Nucleus accumbens (tissue), 56 donors: ENCODE data around the gene BMPER.

ENCODE experiments used
- DNase-seq, 56 donors: peaks; one replicate each; lab custom pipeline; 2025; lab: John Stamatoyannopoulos, UW

The BMPER gene

DNA sequence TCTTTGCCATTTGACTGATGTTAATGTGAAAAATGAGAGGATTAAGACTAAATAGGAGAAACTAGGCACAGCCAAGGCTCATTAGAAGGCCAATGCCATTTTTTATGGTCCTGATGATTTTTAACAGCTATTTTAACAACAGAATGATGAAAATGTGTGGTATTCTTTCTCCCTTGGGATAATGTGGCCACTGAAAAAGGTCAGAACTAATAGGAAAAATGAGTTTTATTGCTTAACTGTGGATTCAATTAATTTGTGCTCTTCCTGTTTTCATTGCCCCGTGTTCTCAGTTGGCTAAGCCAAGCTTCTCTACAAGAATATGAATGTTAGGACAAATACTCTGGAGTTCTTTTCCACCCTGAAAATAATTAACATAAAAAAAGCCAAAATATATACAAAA is 56.6 kb downstream of the BMPER start:
- no peak for DNase-seq

DNA sequence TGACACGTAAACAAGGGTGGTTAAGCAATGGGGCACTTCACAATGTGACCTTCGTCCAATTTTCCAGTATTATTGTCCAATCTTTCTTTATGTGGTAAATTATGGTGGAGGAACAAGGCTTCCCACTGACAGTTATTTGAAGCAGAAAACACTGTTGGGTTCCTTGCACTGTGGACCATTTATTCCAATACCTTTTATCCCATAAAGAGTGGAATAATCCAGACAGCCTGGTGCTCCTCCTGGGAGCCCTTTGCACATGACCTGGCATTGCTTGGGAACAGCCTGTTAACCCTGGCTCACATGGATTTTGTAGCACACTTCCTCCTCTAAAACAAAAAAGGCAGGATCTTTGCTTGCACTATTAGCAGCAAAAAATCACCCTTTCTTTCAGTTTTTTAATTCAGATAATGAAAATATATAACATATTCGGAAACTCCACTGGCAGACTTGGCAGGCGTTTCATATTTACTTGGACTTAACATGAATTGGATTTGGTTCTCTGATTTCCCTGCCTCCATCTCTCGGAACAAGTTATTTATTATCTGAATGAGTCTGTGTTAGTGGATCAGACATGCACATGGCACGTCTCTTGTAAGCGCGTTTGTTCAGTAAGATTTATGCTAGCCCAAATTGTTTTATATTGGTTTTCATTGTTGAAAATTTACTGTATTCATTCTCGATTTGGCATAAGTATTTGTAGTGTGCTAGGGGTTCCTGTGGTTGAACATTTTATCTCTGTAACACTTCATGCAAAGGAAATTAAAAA is 59.3 kb downstream of the BMPER start:
- no peak for DNase-seq

DNA sequence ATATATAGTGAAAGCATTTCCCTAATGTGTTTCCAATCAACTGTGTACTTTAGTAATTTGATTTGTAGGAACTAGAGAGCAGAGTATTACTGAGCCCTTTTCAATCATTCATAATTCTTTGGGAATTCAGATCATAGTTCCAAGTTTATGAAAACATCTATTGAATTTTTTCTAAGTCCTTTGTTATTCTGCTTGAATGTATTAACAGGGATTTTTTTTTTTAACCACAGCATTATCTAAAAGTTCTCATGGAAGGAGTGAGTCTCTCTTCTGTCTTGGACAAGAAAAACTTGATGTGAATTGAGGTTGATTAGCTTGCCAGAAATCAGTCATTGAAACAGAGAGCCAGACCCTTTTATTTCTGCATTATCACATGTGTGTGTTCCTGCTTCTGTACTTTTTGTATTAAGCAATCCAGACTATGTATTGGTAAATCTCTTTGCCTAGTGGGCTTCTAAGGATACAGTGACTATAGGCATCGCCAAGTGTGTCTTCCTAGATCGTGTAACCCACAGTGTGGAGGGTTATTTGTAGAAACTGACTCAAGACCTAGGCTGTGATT is 59.9 kb downstream of the BMPER start:
- no peak for DNase-seq

DNA sequence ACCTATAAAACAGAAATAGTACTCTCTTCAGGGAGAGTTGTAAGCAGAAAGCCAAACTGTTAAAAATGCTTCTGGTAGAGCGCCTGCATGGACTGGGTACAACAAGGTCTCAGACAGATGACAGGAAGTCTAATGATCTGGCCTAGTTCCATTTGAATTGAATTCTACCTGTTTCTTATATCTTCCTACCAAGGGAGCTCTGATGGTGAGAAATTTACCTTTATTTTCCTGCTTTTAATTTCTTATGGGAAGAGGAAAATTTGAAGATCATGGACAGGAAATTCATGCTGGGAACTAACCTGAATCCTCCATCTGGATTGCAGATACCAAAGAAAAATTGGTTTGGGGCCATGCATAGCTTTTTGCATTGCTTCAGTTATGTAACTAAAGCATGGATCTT is 63.3 kb downstream of the BMPER start:
- no peak for DNase-seq

DNA sequence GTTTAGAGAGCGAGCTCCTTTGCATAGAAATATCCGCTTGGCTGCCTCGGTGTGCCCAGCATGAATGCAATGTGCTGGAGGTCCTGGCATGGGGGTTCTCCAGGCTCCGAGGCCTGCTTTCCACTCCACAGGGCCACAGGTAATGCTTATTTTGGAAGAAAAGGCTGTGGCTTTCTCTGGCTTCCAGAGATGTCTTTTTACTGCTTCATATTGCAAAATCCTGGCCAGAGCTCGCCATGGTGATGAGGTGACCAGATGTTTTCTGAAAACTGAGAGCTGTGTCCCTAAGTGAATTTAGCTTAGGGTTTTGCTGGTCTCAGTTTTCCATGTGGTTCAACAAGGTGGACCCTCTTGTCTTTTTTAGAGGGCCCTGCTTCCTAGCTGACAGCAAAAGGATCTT is 65.2 kb downstream of the BMPER start:
- DNase-seq = no peak

DNA sequence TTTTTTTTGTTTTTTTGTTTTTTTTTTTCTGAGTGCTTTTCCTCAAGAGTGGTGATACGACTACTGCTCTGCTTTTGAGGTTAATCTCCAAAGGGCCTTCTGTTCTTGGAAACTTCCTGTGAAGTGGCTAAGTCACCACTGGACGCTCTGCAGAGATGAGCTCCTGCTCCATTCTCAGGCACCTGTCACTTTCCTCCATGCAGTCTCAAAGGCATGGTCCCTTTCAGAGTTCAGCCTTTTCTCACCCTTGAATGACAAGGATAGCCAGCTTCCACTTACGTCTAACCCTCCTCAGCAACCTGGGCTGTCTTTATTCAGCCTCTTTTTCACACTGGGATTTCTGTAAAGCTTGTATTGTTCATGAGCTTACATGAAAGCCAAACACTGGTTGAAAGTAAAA is 65.8 kb downstream of the BMPER start:
- DNase-seq = no peak

DNA sequence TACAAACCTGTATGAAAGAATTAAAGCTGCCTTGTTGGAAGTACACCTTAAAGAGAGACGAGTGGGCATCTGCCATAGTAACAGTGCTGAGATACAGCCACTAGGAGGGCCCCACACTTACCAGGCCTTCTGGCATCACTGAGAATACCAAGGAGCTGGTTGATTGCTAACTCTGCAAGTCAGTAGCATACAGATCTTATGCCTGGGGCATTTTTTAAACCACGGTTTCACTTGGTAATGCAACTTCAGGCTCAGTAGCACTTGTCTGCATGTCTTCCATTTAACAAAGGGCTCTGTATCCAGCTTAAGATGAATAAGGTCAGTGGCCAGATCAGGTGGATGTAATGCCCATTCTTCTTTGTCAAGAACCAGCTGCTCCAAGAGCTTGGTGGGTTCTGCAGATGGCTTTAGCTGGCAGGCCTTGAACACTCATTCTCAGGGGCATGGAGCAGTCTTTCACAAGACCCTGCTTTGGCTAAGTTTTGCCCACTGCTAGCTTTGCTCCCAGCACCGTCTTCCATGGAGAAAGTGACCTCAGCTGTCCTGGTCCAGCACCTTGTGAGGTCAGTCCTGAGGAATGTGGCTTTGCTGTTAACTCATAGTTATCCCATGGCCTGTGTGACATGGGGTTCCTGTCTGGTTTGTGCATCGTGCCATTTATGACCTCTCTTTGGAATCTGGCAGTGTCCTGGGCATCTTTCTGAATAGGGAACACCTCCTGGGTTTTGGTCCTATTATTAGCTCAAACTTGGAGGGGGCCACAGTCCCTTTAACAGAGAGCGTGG is 68.1 kb downstream of the BMPER start:
- DNase-seq = no peak

DNA sequence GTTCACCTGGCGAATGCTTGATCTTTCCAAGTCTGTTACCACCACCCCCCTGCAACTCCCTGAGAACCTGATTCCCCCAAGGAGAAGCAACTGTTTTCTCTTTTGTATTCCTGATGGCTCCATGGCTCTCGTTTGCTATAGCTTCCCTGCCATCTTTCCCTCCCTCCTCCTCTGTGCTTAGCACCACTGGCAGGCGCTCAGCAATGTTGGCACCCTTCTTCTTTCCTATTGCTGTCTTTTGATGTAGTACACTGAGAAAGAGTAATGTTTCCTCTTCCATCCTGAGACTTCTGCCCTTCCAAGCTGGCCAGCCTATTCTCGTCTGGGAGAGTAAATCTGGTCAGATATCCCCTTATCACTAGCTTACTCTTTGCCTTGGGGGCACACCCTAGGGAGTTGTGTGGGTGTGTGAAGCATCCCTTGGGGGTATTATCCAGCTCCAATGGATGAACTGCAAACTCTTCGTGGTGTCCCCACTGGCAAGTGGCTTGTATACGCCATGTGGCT is 74.0 kb downstream of the BMPER start:
- no peak for DNase-seq

DNA sequence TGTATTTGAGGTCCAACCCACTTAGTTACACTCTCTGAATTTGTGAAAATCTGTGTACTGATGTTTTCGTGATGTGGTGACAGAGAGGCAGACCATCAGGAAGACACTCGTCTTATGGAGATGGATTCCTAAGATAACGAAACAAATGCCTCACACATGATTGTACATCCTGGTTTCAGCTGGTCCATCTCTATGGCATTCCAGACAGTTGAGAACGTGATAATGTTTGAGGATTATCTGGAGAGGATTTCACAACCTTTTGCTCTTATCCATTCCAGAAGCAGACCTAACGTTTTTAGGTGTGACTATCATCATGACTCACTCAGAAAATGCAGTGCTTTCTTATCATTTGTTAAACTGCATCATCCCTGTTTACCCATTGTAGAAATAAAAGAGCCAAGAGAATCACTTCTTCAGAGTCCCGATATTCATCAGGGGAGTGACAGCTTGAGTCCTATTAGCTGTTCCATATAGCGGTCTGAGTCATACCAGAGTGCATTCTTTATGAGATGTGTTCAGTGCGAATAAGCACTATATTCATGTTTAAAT is 74.5 kb downstream of the BMPER start:
- DNase-seq = no peak

DNA sequence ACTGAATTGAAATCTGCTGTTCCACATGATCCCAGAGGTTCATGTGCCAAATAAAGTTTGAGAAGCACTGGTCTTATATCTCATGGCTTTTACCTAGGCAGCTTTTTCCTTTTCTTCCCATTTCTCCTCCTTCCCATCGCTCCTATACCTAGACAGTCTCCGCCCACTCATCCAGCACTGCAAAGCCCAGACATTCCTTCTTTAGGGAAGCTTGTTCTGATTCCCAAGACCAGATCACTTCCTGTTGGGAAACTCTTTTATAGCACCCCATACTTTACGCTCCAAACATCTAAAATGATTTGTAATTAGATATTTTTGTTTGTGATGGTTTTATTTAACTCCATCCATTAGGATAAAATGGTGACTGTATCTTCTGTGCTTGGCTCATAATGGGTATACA is 75.9 kb downstream of the BMPER start:
- DNase-seq = no peak

DNA sequence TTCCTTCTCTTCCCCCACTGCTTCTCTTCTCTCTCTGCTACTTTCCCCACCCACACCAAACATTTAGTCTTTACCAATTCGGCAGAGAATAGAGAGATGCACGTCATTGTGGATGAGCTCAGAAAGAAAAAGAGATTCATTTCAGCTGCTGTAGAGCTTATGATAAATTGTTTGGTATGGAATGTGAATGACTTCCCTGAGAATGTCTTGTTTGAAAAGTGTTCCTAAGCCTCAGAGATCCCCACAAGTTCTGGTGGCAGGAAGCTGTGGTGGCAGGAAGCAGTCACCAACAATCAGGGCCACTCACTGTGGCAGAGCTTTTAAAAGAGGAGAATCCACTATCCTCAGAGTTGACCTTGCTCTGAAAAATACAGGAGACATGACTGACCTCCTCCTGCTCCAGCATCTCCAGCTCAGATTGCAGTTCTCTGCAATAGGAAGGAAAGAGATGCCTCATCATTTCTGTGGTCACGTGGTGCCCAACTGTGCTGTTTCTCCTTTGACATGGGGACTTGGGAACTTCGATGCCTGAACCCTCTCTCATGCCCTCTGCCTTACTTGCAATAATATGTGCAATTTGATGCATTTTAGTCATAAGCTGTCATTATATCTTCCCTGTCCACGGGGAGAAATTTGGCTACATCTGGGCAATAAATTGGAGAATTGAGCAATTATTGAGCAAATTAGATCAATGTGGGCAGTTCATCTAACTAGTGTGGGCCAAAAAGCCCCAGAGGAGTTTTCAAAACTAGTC is 76.5 kb downstream of the BMPER start:
- no peak for DNase-seq

DNA sequence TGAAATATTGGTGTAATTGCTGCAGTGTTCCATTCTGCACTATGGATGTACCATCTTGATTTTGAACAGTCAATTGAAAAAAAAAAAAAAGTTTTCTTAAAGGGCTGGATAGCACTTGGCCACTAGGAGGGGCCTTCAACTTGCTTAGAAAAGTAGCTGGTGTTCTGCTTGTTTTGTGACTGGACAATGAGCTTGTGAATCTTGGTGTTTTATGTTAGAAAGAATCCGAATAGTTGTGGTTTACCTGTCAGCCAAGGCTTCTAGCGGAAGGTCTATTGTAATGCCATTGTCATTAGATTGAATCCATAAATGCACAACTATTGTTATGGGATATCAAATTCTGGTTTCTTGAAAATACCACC is 77.1 kb downstream of the BMPER start:
- DNase-seq = no peak

DNA sequence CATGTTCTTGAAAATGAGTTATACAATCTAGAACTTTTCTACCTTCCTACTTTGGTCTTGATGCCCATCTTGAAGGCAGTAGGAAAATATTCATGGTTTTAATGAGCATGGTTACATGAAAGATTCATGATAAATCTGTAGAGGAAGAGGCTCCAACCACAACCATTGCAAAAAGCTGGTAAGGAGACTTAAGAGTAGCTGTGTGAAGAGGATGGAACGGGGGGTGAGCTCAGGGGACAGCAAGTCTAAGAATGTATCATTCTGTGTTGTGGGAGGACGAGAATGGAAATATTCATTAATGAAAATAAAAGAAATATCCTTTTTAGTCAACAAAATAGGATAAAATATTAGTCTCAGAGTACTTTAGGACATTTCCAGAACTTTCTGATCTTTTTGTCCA is 81.1 kb downstream of the BMPER start:
- no peak for DNase-seq

DNA sequence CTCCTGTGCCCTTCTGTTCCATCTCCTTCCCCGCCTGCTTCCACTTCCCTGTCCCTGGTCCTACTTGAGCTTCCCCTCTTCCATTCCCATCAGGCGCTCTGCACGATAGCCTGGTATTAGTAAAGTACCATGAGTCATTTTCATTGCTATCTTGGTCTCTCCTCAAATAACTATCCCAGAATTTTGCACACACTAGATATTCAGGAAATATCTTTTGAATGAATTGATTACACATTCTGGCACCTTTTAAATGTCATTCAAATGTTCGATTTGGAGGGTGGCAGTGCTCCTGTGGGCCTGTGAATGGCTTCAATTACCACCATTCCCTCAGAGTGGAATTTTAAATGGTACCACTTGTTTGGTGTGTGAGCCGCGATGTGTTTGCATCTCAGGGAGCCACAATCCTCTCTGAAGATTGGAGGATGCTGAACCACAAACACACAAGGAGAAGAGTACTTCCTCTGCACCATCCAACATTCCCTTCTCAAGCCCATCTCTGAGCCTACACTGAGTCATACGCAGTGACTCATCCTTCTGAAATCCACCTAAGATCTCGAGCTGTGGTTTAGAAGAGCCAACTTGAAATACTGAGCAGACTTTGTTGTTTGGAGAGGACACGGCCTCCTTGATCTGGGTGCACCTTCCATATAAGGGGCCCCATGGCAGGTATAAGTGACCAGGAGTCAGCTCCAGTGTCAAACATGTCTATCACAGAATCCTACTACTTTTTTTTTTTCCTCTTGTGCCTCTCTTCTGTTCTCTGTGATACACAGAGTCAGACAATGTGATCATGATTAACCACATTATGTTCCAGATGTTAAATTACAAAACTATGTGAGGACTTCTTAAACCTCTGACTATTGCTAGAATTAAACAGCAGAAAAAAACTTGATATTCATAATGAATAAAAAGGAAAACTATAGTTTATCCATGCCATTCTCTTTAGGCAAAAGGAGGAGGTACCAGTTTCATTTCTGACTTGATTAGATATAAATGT is 81.9 kb downstream of the BMPER start:
- peak in 9 of 56 donors; percentile 7 to 47 (median 16) for DNase-seq

DNA sequence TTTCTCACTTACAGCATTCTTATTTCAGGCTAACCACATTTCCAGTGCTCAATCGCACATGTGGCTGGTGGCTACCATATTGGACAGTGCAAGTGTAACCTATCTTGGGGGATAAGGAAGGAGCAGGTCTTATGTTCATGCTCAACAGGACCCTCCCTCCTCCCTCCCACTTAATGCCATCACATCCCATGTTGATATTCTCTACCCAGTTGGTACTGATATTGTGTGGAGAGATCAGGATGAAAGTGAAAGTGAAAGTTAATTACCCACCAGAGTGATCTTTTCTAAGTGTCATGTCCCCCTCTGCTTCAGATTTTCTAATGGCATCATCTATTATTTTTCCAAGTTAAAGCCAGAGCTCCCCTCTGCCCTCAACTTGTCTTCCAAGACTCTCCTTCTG is 91.6 kb downstream of the BMPER start:
- DNase-seq = no peak

DNA sequence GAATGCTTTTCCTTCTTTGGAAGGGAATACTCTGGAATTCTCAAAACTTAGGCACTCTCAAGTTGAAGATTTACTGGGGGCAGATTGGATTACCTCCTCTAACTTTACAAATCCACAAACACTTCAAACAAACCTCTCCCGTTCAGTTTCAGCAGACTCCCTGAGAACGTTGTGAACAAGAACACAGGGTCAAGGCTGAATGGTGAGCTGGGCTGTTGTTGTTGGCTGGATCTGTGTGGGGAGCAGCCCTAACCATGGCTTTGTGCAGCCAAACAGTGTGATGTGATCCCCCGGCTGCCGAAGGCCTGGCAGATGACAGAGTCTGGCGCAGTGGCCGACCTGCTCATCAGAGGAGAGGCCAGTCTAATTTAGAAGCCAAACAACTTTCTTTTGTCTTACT is 93.1 kb downstream of the BMPER start:
- DNase-seq = no peak

DNA sequence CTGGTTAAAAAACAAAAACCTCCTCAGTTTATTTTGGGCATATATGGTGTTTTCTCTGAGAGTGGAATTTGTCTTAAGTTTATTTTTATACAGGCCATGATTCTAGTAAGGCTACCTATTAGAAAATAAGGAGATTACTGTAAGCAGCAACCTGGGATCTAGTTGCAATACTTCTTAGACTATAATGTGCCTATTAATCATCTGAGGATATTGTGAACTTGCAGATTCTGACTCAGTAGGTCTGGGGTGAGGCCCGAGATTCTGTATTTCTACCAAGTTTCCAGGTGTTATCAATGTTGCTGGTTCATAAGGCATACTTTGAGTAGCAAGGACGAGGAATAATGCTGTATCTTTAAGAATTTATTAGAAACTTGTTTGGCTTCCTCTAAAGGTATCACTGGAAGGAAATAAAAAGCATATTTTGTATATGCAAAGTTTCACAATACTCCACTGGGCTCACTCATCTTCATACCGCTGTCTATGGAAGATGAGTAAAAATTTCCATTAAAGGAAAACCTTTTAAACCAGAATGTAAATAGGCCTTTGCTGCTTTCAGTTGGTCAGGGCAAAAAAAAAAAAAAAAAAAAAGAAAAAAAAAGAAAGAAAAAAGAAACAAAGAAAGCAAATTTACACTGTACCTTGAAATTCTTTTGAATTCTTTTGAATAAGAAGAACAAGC is 105.8 kb downstream of the BMPER start:
- DNase-seq = no peak

DNA sequence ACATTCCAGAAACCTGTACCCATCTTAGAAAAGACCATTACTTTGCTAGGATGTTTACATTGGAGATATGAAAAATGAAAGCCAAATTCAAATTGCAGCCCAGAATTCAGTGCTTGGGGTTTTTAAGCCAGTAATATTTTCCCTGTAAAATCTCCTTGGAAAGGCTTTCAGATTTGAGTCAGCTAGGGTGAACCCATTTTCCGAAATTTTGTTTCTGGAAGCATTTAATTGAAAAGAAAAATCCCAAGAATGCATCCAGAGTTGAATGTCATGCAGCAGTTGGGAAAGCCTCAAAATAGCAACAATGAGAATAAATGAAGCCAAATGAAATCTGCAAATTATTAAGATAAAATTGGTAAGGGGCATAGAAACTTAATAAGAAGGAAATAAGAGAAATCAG is 106.4 kb downstream of the BMPER start:
- DNase-seq = no peak

DNA sequence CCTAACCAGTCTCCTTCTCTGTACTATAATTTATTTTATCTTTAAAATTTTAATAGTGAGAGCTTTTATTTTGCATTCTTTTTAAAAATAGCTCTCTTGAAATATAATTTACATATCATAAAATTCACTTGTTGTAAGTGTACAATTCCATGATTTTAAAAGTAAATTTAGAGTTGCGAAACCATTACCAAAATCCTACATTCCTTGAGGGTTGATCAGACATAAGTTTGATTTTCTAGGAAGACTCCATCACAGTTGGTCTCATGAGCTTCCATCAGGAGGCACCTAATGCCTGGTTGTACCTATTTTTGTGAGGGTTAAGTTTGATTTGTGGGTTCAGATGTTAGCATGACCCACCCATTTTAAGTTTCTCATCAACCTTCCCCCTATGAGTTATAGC is 108.1 kb downstream of the BMPER start:
- DNase-seq = no peak
